ENCODE results near the gene THADA. TPM values are rescaled to one million over a fixed set of nuclear protein-coding genes. Genes with fewer than 3 reads are reported as not detected.

Gene THADA
- total RNA-seq, 1 donor from 2014 or later, result 32.6 TPM

- FAIRE-seq (no peak), DNase-seq (ENCODE audit: low spot score in 2 of 2) (no peak)
Observed at GRCh38 chr2:43340945-43341356, 254.9 kb downstream of the THADA start.

- DNase-seq (ENCODE audit: low spot score in 2 of 2), result no peak
- no peak for FAIRE-seq
Observed at GRCh38 chr2:43340066-43340465, 255.8 kb downstream of the THADA start.

DNA sequence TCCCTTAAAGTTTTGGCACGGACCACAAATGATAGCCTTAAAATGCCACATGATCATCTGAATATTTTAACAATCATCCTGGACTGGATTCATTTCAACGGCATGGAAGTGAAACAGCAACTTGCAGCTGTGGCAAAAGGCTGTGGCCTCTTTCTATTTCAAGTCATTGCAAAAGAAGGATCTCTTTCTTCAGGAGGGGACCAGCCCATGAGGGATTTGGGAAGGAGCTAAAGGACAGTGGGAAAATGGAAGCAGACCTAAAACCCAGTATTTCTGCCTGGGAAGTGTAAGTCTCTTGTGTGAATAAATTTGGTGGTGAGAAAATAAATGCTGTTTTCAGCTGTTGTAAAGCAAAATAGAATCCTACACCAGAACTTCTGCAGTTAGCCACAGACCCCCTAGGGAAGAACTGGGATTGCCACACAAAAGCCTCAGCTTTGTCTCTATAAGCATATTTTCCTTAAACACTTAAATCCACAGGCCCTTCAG is 262.1 kb downstream of the THADA start:
- DNase-seq (ENCODE audit: low spot score in 2 of 2) (no peak), FAIRE-seq (no peak)

GRCh38 chr2:43333101-43333655 is 262.7 kb downstream of the THADA start:
- FAIRE-seq, result no peak

DNA sequence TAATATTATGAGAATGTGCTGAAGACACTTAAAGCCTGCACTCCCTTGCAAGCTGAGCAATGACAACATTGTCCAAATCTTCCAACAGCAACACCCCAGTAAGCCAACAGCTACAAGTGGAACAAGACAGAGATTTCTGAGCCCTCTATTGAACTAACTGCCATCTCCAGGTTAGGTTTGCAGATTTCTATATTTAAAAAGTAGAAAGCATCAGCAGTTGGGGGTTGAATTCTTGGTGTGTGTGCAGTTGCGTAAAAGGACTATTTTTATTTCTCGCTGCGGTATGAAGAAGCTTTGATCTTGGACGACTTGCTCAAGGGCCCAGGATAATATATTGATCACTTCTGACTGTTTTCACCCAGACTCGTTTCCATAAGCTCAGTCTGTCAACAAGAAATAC is 263.2 kb downstream of the THADA start:
- DNase-seq (ENCODE audit: low spot score in 2 of 2) (no peak), FAIRE-seq (no peak)

More at GRCh38 chr2:43333101-43333655, 262.7 kb downstream of the THADA start:
- no peak for DNase-seq (ENCODE audit: low spot score in 2 of 2)

GRCh38 chr2:43331422-43331821 is 264.4 kb downstream of the THADA start:
- DNase-seq (ENCODE audit: low spot score in 2 of 2) (no peak), FAIRE-seq (no peak)

DNA sequence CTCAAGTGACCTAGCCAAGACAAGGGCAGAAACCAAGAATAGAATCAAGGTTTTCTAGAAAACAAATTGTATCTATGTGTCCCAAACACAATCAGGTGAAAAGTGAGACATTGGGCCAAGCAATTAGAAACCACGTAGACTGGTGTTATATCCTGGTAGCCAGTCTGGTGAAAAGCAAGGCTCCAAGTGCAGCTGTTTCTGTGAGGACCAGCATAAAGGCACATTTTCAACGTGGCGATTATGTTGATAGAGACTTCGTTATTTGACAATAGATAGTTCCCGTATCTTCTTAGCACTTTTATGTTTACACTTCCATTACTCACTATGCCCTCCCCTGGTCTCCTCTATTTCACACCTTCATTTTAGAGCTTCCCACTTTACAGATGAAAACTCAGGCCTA is 266.2 kb downstream of the THADA start:
- FAIRE-seq, result no peak
- DNase-seq (ENCODE audit: low spot score in 2 of 2), result no peak

DNA sequence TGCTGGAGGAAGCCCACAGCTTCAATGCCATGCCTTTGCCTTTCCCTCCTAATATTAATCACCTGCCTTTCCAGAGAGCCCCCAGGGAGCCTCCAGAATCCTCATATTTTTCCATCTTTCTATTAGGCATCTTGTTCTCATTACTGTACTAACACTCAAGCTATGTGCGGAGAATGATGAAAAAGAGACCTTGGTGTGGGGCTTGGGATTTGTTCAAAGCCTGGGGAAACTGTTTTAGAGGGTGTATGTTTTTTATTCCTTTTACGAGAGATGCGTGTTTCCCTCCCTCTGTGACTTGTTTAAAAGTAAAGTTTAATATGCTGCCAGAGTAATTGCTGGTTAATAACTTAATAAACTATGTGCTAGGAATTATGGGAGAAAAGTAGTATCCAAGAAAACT is 267.0 kb downstream of the THADA start:
- no peak for DNase-seq (ENCODE audit: low spot score in 2 of 2)
- no peak for FAIRE-seq

DNA sequence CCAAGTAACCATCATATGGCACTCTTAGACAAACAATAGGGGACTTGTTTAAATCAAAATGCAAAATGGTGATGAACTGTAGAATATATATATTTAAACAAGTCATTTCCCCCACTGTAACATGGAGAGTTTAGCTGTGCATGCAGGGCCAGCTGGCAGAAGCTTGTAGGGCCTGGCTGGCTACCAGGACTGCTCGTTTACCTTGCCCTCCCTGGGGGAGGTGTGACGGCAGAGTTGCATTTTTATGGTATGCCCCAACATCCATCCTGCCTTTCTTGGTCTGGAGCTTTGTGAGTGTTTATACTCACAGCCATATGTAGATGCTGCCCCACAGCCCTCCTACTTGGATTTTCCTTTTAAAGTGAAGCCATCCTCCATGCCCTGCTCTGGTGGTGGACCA is 267.7 kb downstream of the THADA start:
- FAIRE-seq (no peak), DNase-seq (ENCODE audit: low spot score in 2 of 2) (no peak)

GRCh38 chr2:43327119-43327518 is 268.7 kb downstream of the THADA start:
- FAIRE-seq, result no peak
- no peak for DNase-seq (ENCODE audit: low spot score in 2 of 2)

DNA sequence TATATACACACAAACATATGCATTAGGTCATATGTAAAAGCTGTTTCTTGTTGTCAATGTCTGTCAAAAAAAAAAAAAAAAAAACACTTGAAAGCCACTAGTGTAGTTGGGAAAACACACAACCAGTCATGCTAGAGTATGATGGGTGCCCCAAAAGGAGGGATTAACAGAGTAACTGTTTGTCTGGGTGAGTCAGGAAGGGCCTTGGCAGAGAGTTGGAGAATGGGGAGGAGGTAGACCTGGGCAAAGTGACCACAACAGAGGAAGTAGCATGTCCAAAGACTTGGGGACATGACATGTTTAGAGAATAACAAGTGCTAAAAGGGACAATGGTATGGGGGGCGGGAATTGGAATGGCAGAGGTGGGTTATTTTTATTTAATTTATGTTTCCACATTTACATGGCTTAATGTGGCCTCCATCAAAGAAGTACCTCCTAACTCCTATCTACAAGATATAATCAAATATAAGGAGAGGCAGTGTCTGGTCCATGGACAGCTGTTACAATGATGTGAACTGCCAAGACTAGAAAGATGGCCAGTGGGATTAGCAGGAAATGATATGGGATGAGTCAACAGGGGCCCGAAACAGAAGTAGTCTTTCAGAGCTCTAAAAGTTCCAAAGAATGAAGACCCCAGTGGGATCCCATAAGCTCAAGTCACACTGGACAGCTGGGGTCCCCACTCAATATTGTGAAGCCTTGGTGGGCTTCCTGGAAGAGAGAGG is 269.6 kb downstream of the THADA start:
- DNase-seq (ENCODE audit: low spot score in 2 of 2) (no peak), FAIRE-seq (no peak)

- DNase-seq (ENCODE audit: low spot score in 2 of 2) (no peak), FAIRE-seq (no peak)
Observed at GRCh38 chr2:43325107-43325811, 270.6 kb downstream of the THADA start.

DNA sequence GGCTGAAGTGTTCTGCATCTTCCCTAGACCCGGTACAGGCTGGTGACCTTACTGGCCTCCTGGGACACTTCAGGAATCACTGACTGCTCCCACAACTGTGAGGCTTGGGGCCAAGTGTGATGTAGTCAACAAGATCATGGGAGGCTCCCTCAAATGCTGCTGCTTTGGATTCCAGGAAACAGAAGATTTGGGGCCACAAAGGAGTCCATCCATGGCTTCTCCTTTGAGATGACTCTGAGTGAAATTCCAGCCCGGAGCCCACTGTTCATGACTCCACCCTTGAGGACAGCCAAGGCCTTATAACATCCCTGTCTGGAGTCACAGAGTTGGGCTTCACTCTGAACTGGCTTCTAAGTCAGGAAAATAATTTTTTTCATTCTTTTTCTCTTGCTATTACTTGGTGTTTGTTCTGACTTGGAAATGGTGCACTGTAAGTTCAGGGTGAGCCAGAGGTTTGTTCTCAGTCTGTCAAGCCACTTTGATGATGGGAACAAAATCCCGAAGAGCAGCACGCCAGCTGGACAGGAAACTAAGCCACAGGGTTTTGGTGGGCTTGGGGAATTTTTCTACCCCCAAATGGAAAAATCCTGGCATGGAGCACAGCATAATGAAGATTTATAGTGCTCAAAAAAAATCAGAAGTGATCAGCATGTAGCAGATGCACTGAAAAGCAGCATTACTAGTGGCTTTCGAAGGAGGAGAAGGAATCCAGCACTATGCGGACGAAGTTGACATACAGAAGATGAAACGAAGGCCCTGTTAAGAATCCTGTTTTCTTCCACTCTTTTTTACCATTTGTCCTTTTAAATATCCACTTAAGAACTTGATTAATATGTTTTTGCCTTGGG is 271.4 kb downstream of the THADA start:
- FAIRE-seq, result no peak
- no peak for DNase-seq (ENCODE audit: low spot score in 2 of 2)

- FAIRE-seq, result no peak
Observed at GRCh38 chr2:43323857-43324256, 272.0 kb downstream of the THADA start.

GRCh38 chr2:43321446-43321845 is 274.4 kb downstream of the THADA start:
- DNase-seq (ENCODE audit: low spot score in 2 of 2) (no peak), FAIRE-seq (no peak)

More at GRCh38 chr2:43323857-43324256, 272.0 kb downstream of the THADA start:
- DNase-seq (ENCODE audit: low spot score in 2 of 2), result no peak

DNA sequence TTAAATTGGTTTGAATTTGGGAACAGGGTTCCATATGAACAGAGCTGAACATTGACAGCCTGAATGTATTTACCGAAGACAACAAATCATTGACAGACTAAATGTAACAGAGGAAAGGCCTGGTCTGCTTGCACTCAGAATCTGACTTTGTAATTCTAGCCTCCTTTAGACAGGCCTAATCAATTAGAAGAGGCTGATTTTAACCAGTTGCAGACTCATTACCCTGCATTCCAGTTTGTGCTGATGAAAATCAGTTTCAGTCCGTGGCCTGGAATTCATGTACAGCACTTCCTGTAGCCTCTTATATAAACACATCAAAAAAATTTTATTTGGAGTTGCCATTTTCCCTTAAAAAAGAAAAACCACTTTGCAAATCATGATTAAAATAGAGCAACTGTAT is 276.3 kb downstream of the THADA start:
- no peak for FAIRE-seq
- DNase-seq (ENCODE audit: low spot score in 2 of 2), result no peak

GRCh38 chr2:43318791-43319190 is 277.0 kb downstream of the THADA start:
- DNase-seq (ENCODE audit: low spot score in 2 of 2) (no peak), FAIRE-seq (no peak)

DNA sequence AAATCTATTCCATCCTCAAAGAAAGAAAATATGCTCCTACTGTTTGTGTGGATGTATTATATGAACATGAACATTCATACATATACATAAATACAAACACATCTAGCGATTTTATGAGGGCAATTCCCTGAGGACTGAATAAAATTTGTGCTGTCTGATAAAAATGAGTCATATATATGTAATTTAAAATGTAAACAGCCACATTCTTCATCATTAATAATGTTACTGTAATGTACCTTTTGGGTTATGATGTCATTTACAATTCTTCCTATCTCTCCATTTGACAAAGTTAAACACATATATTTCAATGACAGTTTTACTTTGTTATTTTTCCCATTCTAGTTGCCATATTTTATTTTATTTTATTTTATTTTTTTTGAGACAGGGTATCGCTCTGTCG is 278.2 kb downstream of the THADA start:
- DNase-seq (ENCODE audit: low spot score in 2 of 2) (no peak), FAIRE-seq (no peak)

DNA sequence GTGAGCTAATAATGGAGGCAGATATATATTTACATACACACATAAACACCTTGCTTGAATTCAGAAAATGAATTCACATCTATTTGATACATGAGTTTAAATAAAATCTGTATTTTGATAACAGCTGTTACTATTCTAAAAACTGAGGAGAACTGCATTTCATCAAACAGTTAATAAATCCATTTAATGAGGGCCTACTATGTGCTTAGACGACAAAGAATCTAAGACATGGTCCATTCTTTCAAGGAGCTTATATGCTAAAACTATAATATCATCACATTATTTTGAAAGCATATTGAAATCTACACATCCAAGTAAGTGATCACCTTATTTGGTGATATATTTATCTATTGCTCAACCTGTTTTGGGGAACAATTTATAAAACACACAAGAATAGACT is 278.6 kb downstream of the THADA start:
- FAIRE-seq (no peak), DNase-seq (ENCODE audit: low spot score in 2 of 2) (no peak)

DNA sequence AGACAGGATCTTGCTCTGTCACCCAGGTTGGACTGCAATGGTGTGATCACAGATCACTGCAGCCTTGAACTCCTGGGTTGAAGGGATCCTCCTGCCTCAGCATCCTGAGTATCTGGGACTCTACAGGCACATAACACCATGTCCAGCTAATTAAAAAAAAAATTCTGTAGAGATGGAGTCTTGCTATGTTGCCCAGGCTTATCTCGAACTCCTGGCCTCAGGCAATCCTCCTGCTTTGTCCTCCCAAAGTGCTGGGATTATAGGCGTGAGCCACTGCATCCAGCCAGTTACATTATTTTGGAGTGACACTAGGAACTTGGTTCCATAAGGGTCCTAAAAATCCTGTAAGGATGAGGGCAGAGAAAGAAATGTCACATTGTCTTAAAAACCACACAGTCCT is 280.4 kb downstream of the THADA start:
- DNase-seq (ENCODE audit: low spot score in 2 of 2) (no peak), FAIRE-seq (no peak)
